Measurements from ENCODE around the gene PLXDC1.

GRCh38 chr17:39064374-39064773, 87.1 kb downstream of the PLXDC1 start:
- TF ChIP-seq, protein P1, sequence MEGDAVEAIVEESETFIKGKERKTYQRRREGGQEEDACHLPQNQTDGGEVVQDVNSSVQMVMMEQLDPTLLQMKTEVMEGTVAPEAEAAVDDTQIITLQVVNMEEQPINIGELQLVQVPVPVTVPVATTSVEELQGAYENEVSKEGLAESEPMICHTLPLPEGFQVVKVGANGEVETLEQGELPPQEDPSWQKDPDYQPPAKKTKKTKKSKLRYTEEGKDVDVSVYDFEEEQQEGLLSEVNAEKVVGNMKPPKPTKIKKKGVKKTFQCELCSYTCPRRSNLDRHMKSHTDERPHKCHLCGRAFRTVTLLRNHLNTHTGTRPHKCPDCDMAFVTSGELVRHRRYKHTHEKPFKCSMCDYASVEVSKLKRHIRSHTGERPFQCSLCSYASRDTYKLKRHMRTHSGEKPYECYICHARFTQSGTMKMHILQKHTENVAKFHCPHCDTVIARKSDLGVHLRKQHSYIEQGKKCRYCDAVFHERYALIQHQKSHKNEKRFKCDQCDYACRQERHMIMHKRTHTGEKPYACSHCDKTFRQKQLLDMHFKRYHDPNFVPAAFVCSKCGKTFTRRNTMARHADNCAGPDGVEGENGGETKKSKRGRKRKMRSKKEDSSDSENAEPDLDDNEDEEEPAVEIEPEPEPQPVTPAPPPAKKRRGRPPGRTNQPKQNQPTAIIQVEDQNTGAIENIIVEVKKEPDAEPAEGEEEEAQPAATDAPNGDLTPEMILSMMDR (IDR thresholded peaks at IDR 0.05; ENCODE audit: insufficient read depth, low read length) = no peak
- TF ChIP-seq POLR2AphosphoS5 (IDR thresholded peaks at IDR 0.05; ENCODE audit: low read depth) (no peak), GABPA (IDR thresholded peaks at IDR 0.05; ENCODE audit: low read depth) (no peak)
